Dermis lymphatic vessel endothelial cell (primary cell): ENCODE measurements around the gene ATP1B1. TPM values are rescaled to one million over a fixed set of nuclear protein-coding genes. Genes with fewer than 3 reads are reported as not detected.

Experiments used
- total RNA-seq: library from RNA; depleted of rRNA; stranded (reverse); fragments of >200 nt; gene quantifications from 2 replicates; pipeline ENCODE4 v1.2.1, GENCODE V29; 2014

ATP1B1 gene
- total RNA-seq: 4.0 and 4.6 TPM in 2 replicates

DNA sequence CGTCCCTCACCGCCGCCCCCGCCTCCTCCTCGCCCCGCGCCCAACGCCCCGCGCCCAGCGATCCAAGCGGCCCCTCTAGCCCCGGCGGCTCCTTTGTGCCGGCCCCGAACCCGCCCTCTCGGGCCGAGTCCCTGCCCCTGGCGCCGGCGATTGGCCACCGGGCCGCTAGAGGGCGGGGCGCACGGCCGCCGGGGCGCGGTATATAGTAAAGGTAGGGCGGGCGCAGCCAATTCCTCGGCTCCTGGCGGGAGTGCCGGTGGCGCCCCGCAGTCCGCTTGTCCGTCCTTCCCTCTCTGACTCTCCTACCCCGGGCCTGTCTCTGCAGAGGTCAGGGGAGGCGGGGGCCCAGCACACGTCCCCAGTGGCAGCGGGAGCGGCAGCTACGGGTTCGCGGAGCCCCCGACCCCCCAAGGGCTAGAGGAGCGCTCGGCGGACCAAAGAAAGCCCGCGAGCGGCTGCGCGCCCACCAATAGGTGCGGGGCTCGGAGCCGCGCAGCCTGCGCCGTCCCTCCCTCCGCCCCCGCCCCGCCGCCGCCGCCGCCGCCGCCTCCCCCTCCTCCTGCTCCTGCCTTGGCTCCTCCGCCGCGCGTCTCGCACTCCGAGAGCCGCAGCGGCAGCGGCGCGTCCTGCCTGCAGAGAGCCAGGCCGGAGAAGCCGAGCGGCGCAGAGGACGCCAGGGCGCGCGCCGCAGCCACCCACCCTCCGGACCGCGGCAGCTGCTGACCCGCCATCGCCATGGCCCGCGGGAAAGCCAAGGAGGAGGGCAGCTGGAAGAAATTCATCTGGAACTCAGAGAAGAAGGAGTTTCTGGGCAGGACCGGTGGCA, at the start of gene ATP1B1:
TSS of gene ATP1B1 (plus strand) at position 596 of the 826 bp plus-strand sequence. CDS start at position 736, 140 bp downstream.

